NOMO-1 treated with dmso at 0.1 percent for 144 hours (cell line): ENCODE results near the gene HS3ST1.
"Not testable (repeated sequence)": the region's sequence is repeated elsewhere in the genome, so short reads cannot be mapped to it uniquely, and the experiment has no call there.

Experiments
- DNase-seq: peaks from one replicate; lab custom pipeline; 2025; ENCODE audit not compliant: unreplicated experiment; lab: John Stamatoyannopoulos, UW

Gene HS3ST1

DNA sequence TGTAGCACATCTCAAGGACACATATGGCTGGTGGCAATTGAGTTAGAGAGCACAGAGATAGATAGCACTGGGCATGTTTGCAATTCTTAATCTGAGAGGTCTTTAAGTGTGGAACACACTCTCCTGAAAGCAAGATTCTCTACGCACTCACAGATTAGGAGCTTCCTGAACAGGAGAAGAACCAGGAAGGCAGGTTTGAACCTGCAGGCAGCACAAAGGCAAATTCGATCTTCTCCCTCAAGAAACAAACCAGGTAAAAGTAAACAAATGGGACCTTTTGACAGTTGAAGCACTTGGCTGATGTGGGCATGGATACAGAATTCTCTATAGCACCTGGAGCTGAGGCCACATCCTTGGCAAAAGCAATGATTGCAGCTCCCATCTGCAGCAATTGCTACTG lies 24.3 kb downstream of the HS3ST1 start:
- DNase-seq: no peak

DNA sequence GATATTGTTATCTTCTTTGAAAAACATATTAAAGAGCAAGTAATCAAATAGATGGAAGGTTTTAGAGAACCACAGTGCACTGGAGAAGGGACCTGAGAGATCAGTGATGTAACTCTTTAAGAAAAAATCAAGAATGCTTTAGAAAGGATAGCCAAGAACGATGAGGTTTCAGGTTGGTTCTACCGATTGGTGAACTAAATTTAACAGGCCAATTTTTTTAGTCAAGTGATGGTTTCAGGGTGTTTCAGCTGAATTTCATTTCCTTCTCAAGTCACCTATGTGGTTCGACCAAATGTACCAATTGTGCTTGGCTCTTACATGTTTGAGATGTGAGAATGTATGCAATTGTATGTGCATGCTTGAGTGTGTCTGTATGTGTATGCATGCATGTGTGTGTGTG lies 26.5 kb downstream of the HS3ST1 start:
- no peak for DNase-seq

DNA sequence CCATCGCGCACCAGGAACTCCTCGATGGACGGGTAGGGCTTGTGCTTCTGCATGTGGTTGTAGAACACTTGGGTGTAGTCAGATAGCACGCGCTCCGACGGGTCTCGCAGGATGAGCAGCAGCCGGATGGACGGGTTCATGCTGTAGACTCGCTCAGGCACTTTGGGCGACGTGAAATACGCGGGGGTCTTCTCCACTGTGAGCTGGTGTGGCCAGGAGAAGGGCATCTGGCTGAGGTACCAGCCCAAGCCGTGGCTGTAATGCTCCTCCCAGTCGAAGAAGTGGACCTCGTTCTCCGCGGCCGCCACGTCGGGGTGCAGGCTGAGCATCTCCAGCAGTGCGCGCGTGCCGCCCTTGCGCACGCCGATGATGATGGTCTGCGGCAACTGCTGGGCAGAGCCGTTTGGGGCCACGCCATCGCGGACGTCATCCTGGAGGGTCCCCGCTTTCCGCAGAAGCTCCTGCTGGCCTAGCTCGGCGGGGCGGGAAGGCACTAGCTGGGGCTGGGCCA lies 29.2 kb downstream of the HS3ST1 start:
- no peak for DNase-seq

DNA sequence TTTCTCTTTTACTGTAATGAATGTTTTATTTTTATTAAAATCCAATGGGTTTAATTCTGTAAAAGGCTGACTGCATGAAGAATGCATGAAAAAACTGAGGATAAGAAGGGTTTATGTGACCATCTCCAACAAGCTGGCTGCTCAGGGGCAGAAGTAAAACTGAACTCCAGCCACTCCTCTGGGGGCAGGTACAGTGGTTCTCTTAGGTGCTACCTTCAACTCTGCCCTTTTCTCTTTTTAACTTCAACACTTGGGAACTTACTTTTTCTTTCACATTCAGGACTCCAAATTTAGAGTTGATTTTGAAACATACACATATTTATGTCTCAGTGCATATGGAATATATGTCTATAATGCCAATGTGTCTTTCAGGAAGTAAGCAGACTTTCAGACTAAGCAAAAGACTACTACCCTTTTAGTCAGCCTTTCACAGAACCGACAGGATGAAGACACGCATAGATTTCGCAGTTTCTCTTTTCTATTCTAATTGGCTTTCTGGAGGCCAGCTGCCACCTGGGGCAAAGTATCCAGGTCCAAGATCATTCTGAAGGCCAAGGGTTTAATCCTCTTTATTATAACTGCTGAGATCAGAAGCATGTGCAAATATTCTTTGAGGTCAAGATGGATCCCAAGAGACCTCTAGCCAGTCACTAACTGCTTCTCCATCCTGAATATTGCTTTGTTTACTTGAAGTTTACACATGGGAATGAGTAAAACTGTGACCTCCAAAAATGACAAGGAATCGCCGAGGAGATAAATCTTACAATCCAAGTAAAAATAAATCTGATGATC lies 30.7 kb downstream of the HS3ST1 start:
- DNase-seq: no peak

DNA sequence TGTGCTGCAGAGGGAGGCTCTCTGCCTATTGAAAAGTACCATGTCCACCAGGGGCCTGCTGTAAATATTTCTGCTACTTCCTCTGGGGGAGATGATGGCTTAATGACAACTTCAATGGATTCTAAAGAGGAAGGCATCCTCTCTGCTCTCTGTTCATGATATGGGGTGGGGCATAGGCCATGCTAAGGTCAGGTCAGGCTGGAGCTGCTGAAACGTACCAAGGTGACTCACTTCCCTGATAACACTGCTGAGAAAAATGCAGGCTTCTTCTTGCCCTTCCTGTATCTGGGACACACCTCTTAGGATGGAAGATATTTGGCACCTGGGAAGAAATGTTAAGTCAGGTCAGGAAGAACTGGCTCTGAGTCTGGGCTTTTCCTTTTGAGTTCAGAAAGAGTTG lies 31.5 kb downstream of the HS3ST1 start:
- no peak for DNase-seq

DNA sequence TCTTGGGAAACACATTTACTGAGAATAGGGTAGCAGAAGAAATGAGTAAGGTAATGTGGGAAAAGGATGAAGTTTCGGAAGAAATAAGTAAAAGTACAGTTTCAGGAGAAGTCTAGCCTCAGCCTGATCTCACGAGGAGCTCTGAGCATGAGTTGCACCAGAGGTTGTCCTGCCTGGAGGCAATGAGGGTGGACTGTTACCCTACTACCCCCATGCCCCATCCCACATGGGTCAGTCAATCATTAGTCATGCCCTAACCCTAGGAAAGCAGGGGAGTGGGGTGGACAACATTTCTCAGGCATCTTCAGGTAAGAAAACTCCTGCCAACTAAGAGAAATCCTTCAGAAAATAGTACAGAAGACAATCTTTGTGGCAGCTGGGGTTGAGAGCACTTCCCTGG lies 35.1 kb downstream of the HS3ST1 start:
- no peak for DNase-seq

DNA sequence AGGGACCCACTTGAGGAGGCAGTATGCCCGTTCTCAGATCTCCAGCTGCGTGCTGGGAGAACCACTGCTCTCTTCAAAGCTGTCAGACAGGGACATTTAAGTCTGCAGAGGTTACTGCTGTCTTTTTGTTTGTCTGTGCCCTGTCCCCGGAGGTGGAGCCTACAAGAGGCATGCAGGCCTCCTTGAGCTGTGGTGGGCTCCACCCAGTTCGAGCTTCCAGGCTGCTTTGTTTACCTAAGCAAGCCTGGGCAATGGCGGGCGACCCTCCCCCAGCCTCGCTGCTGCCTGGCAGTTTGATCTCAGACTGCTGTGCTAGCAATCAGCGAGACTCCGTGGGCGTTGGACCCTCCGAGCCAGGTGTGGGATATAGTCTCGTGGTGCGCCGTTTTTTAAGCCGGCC lies 44.6 kb downstream of the HS3ST1 start:
- DNase-seq: not testable (repeated sequence)

DNA sequence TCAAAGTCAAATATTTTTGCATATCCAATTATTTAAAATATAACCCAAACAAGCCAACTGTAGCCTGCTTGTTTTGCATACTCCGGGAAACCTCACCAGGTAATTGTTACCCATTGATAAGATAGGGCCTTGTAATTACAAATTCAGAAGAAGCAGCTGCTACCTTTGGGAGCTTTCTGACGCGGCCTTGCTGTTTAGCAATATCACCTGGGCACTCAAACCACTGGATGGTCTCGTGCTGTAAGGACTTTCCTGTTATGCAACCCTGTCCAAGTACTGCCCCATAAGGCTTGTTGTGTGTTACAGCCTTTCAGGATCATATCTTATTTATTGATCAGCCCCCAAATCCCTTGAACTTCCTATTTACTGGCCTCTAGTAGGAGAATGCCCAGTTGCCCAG lies 52.1 kb downstream of the HS3ST1 start:
- no peak for DNase-seq

DNA sequence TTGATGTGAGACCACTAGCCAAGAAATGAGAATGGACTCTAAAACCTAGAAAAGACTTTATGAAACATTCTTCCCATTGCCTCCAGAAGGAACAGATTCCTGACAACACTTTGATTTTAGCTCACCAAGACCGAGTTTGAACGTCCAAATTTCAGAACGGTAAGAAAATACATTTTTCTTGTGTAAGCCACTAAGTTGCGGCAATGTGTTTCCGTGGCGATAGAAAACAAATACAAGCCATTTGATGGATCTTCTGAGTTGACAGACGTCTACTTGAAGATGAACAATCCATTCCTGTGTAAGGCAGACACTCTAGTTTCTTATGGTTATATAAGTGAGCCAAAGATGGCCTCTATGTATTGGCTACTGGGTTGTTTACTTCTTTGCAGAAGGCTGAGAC lies 52.5 kb downstream of the HS3ST1 start:
- no peak for DNase-seq

DNA sequence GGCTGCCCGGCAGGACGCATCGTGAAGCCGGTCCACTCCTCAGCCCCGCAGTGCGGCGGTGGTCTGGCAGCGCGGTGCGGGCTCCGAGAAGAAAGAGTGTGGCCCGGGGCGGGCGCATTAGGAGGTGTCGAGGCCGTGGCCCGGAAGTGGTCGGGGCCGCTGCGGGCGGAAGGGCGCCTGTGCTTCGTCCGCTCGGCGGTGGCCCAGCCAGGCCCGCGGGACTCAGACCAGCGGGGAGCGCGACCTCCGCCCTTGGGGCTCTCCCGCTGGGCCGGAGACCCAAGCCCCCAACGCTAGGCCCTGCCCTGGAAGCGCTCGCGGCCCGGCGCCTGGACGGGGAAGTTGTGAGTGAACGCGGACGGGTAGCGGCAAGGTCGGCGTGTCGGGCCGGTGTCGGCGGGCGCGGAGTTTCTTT lies 60.0 kb downstream of the HS3ST1 start:
- DNase-seq: no peak

DNA sequence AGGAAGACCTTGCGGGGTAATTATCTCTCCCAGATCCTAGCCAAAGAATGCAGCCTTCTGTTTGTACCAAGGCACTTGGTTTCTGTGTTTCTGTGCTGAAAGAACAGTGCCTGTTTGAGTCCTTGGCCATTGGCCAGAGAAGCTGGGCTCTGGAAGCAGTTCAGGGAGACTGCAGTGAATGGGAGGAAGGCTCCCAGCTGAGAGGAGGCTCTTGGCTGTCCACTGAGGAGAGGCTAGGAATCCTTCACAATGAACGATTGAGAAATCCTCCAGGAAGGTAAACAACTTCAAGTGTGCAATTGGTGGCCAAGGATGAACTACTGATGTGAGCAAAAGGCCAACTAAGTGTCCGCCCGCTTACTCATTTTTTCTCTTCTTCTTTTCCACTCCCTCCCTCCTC lies 61.3 kb downstream of the HS3ST1 start:
- no peak for DNase-seq

DNA sequence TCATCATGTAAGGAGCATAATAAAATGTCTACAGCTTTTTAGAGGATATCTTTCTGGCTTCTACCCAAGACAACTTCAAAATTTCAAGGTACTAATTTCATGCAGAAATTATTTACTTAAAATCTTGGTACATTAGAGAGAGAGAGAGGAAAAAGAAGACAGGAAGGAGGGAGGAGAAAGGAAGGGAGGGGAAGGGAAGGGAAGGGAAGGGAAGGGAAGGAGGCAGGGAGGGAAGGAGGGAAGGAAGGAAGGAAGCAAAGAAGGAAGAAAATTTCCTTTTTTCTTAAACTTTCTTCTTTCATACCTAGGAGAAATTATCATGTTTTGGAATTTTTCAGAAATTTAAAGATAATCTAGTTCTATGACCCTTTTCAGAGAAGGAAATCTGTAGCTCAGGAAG lies 61.8 kb downstream of the HS3ST1 start:
- DNase-seq: no peak

DNA sequence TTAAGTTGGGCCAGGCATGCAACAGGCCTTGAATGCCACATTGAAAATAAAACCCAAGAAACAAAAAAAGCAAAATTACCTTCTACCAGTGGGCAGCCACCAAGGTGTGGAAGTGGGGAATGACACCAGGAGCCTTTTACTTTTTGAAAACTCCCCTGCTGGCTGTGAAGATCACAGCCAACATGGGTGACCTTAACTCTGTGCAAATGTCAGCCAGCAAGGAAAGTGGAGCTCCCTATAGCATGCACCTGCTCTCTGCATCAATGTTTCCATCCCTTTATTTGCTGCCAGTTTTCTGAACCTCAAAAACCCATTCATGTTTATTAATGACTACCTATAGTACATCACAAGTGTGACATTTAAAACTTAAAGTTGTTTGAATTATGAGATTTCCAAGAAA lies 63.7 kb downstream of the HS3ST1 start:
- DNase-seq: no peak

DNA sequence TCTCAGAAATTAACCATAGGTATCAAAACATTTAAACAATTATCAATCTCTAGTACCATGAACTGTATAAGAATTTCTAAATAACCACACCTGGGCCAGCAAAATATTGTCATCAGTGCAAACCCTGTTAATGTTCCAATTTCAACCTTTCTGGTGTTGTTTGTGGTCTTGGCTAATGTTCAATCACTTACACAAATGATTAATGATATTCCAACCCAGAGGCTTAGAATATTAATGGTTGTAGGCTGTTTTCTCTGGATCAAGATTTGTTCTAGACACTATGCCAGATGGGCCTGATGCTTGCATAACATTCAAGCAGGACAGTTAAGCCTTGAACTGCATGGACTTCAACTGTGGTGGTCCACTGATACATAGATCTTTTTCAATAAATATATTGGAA lies 69.1 kb downstream of the HS3ST1 start:
- no peak for DNase-seq

DNA sequence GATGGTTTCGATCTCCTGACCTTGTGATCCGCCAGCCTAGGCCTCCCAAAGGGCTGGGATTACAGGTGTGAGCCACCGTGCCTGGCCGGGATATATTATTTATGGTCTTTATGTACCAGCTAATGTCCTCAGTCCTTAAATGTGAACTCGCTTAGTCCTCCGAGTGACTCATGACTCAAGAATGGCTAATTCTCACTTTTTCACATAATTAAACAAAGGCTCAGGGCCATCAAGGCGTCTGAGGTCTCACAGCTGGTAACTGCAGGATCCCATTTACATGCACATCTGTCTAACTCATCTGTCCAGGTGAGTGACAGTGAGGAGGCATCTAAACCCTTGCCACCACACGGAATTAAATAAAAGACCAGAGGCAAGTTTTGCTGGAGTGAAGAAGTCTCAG lies 73.5 kb downstream of the HS3ST1 start:
- no peak for DNase-seq

DNA sequence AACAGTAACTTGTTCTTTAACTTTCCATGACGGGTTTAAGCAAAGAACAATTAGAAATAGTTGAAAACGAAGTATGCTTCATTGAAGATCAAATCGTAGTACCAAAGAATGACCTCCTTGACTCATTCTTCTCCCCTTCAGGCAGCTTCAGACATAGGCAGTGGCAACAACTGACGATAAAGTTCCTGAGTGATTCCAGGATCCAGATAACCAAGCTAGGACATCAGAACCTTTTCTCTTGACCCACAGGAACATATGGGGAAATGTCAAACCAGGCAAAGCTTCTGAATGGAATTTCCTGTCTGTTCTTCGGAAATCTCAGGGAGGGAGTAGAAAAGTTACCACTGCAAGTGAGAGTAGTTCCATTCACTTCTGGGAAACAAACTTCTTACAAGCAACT lies 74.2 kb downstream of the HS3ST1 start:
- no peak for DNase-seq

DNA sequence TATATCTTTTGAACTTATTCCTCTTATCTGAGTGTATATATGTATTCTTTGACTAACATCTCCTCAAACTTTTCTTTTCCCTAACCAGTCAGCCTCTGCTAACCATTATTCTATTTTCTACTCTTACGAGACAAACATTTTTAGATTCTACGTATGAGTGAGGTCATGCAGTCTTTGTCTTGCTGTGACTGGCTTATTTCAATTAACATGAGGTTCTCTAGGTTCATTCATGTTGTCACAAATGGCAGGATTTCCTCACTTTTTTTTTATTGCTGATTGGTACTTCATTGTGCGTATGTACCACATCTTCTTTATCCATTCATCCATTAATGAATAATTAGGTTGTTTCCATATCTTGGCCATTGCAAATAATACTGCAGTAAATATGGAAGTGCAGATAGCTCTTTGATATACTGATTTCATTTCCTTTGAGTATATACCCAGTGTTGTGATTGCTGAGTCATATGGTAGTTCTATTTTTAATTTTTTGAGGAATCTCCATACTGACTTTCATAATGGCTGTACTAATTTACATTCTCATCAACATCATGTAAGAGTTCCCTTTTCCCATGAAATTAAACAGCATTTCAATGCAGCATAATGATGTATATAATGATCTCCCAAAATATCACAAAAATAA lies 80.1 kb downstream of the HS3ST1 start:
- no peak for DNase-seq

DNA sequence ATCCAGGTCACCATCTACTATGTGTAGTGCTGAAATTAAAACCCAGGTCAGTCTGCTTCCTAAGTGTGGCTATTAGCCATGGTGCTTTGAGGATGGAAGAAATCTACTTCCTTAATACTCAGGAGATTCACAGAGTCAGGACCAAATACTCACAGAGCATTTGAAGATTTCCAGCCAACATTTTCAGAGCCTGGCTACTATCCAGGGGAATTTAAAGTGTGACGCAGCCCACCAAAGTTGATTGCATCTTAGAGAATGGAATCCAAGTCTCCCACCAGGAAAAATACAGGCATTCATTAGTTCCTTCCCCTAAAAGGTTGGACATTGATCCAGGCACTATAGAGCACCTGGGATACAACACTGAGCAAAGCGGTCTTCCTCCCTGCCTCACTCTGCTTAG lies 83.8 kb downstream of the HS3ST1 start:
- DNase-seq: no peak

DNA sequence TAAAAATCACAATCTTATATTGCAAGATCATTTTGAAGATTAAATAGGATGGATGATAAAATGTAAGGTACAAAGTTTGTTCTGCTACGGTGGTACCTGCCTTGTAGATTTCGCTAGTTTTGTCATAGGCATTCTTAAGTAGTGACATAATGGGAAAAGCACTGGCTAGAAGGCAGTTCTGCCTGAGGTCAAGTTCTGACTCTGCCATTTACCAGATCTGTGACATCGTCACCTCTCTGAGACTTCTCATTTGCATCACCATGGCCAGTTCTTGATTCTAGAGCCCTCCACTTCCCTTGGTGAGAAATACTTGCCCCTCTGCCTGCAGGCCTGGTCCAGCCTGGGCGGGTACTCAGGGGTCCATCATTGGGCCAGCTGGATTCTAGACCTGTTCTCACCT lies 85.2 kb downstream of the HS3ST1 start:
- DNase-seq: no peak
